22Rv1 (cell line): ENCODE data around the gene PPP4R4.

Source experiments
- CTCF ChIP-seq: fragments of 450-650 bp; IDR thresholded peaks from 2 replicates; pipeline ENCODE4 v1.5.1; 2017; ENCODE audit warnings: mild to moderate bottlenecking
- ZFX ChIP-seq: fragments of 450-650 bp; IDR thresholded peaks from 2 replicates; pipeline ENCODE4 v1.6.1; 2017; ENCODE audit warnings: antibody characterized with exemption, borderline replicate concordance

- TF ChIP-seq CTCF: no peak
- TF ChIP-seq ZFX: no peak
Measured at GRCh38 chr14:94142247-94142646, 31.9 kb upstream of the PPP4R4 start.
